CD4-positive, alpha-beta T cell treated with Interleukin-6 for 4 hours (primary cell): ENCODE measurements around the gene UACA.

Experiments used
- DNase-seq: peaks from one replicate; pipeline ENCODE4 v3.0.0-alpha.2; 2020; ENCODE audit warnings: mixed read lengths

The UACA gene

DNA sequence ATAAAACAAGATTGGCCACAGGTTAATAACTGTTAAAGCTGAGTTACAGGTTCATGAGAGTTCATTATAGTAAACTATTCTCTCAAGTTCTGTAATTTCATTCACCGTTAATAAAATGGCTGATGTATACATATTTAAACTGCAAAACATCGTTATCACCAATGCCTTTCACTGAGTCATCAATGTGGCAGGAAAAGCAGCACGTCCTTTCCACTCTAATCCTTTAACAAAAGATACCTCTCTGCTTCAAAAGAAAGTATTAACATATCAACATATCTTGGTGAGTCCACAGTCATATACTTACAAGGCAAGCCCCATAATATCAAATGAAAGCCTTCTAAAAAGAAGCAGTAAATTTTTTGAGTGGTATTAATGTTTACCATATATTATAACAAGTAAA lies 54.5 kb downstream of the UACA start:
- DNase-seq = no peak

- no peak for DNase-seq
Measured at GRCh38 chr15:70707686-70708300, 55.6 kb downstream of the UACA start.

DNA sequence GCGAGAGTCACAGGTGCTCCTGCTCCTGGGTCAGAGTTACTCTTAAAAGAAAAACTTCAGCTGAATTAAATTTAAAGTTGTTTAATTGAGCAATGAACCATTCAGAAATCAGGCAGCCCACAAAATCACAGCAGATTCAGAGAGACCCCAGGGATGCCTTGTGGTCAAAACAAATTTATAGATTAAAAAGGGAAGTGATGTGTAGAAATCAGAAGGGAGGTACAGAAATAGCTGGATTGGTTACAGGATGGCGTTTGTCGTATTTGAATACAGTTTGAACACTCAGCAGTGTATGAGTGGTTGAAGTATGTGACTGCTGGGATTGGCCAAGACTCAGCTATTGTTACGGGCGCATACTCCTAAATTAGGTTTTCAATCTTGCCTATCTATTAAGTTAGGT lies 58.6 kb downstream of the UACA start:
- no peak for DNase-seq

DNA sequence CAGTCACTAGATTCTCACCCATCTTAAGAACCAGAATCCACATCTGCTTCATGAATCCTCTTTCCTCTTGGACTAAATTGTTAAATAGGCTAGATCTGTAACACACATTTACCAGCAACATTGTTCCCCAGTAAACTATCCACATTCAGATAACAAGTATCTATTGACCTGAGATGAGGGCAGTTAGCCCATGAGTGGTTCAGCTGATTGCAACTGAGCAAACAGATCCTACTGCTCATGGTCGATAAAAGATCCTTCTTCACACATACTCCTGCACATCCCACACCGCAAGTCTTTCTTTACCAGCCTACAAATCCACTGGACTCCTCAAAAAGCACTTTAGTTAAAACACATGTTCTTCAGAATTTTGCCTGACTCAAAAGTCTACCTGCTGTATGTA lies 59.2 kb downstream of the UACA start:
- DNase-seq = no peak

DNA sequence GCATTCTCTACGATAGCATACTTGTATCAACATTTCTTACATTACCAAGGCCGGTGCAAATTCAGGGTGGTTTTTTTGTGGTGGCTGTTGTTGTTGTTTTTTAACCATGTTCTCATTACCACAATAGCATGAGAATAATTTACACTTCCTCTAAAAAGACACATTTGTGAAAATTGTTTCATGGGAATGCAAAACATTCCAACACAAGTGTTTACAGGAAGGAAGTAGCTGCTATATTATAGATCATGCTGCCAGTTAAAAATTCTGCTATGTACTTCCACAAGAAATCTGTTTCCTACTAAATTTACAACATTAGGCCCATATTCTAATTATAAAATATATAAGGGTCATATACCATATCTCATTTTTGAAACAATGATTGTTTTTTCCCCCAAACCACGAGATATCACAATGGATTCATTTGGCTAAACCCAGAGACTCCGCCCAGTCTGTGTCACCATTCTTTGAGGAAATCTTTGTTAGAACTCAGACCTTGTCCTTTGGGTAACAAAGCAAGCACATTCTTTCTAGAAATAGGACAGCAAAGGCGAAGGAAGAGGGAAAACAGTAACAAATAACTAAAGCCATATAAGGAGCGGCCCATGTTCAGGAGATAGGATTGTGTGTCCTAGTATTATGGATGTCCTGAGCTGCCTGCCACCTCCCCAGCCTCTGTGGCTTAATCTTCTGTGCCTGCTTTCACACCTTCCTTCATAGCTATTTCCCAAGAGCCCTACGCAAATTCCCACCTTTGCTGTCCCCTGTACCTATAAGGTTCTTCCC lies 60.1 kb downstream of the UACA start:
- DNase-seq = no peak

- no peak for DNase-seq
Measured at GRCh38 chr15:70702584-70702983, 60.8 kb downstream of the UACA start.

GRCh38 chr15:70701891-70702568 lies 61.3 kb downstream of the UACA start:
- no peak for DNase-seq

DNA sequence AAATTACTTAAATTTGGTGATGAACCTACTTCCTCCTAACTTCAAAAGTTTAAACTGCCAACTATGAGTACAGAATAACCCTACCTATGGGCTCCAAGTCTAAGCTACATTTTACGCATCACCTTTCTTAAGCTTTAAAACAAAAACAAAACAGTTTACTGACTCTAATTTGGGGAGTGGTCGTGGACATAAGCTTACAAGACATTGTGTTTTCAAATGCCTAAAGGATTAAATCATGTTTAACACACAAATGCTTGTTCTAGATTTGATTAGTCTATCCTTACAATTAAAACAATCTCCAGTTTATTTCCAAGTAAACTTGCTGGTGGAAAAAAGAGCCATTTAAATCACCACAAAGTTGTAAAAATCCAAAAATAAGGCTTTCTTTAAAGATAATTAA lies 62.2 kb downstream of the UACA start:
- no peak for DNase-seq

- DNase-seq = no peak
Measured at GRCh38 chr15:70699890-70700289, 63.5 kb downstream of the UACA start.

- DNase-seq = no peak
Measured at GRCh38 chr15:70698836-70699390, 64.4 kb downstream of the UACA start.

DNA sequence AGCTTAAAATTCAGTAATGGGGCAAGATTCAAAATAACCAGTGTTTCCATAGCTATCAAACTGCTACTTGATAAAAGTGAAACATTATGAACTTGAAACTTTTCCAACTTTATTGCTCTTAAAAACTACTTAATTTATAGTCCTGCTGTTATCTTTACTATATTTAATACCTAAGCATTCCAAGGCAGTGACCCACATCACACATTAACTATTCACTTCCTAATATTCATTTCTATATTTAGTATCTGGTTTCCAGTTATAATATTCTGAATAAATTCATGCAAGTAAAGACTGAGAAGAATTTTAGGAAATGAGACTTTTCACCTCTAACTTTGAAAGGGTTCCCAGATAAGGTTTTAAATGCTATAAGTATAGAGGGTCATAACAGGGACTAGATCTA lies 64.9 kb downstream of the UACA start:
- DNase-seq = no peak

GRCh38 chr15:70690491-70691276 lies 72.7 kb downstream of the UACA start:
- no peak for DNase-seq

DNA sequence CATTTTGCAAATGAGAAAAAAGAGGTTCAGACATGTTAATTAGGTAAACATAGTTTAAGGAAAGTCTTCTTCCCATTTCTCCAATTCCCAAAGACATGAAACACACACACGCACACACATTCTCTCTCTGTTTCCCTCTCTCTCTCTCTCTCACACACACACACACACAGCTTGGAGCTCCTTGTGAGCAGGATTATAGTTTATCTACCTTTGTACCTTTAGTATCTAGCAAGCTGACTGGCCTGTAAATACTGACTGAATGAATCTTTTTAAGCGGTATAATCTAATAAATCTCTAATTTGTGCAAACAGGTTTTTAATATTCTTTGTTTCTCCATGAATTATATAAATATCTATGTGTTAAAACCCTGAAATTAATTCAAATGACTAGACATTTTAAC lies 73.3 kb downstream of the UACA start:
- DNase-seq = no peak

DNA sequence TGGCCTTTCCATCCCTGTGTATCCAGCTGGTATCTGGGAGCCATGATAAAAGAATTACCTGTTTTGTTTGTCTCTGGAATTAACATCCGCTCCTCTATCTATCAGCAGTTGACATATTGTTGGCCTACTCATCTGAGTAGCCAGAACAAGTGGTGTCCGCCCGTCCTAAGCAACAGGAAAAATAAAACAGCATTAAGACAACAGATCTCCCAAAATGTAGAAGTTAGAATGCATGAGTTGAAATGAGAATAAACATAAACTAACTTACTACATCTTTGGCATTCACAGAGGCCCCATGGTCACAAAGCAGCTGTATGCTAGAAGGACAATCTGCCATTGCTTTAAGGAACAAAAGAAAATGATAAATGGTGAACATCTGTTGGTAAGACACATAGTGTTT lies 75.9 kb downstream of the UACA start:
- no peak for DNase-seq

DNA sequence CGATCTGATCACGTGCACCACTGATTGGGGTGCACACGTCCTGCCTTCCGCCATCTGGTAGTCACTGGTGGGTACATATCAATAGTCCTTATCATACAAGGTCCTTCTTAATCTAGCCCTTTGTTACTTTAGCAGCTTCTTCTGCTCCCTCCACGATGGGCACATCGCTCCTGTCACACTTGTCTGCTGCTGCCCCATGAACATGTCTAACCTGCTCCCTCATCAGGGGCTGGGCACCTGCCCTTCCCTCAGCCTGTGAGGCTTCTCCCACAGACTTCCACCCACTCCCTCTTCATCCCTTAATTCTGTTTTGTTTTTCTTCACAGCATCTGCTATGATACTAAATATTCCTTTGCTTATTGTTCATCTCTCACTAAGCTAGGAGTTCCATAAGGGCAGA lies 82.5 kb downstream of the UACA start:
- no peak for DNase-seq

GRCh38 chr15:70679919-70680231 lies 83.5 kb downstream of the UACA start:
- DNase-seq = no peak

DNA sequence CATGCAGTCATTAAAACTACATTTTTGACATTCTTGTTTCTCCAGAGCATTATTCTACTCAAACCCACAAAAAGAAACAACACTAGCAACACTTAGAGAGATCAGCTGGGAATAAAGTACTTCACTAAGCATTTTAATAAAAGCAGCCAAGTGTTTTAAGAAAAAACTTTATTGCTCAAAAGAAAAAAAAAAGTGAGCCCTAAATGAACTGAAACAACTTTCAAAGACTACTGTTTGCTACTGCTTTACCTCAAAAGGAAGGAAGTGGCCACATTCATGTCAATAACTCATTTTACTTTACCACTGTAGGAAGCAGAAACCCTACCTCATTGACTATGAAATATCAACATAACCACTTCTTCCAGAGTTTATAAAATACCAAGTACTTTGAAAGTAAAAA lies 91.3 kb downstream of the UACA start:
- DNase-seq = no peak

- no peak for DNase-seq
Measured at GRCh38 chr15:70670680-70671079, 92.7 kb downstream of the UACA start.

DNA sequence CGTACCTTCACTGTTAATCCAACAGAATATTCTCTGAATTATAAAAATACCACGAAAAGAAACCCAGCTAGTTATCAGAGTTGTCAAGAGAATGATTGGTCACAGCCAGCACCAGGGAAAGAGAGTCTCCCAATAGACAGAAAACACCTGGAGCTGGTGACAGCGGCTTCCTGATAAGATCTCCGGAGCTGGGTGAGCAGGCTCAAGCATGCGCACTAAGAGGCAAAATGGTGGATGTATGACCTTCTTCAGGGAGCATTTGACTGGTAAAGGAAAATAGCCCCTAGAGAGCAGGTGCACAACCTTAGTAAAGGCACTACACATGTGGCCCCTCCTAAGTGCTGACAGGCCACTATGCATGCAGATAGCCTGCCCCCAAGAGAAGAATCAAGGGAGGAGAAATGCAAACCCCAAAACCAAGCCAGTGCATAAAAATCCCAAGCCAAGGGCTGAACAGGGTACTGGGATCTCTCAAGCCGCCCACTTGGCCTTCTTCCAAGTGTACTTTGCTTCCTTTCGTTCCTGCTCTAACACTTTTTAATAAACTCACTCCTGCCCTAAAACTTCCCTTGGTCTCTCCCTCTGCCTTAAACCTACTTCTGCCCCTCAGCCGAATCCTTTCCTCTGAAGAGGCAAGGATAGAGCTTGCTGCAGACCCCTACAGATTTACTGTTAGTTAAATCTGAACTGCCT lies 93.2 kb downstream of the UACA start:
- DNase-seq = no peak

- DNase-seq = no peak
Measured at GRCh38 chr15:70669006-70669602, 94.3 kb downstream of the UACA start.

DNA sequence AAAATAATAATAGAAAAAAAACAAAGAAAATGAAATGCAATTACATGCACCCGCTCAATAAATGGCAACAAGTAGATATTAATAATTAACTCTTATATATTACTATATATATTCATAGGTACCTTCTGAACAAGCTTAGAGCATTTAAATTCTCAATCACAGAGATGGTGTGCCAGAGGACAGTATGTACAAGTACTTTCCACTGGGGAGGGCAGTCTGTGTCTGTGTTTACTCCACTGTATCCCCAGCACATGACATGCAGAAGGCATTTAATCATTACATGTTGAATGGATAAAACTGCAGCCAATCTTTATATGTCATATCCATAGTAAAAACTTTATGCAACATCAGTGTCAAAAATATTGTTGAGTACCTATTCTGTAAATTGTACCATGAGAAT lies 97.8 kb downstream of the UACA start:
- DNase-seq = no peak

DNA sequence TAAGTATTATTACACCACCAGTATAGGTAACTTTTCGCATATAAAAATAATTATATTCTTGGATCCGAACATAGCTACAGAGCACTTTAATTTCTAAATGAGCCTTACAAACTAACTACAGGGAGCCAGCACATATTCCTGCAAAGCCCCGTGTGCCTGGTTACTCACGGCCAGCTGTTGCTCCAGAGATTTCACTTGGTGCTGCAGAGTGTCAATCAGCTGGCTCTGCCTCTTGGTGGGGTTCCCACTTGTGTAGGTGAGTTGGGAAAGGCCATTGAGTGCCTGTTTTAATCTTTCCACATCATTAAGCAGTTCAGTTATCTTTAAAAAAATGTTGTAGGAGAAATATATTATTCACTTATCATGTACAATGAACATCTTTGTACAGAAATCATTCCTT lies 98.9 kb downstream of the UACA start:
- DNase-seq = no peak
